Endothelial cell of umbilical vein (primary cell): ENCODE data around the gene FGR. TPM values are rescaled to one million over a fixed set of nuclear protein-coding genes. Genes with fewer than 3 reads are reported as not detected.

ENCODE experiments used
- BruUV-seq: library from RNA; stranded (reverse); fragments of 400-500 nt; replicated peaks from 2 replicates; lab custom pipeline; 2021; lab: Mats Ljungman, UMichigan
- CTCF ChIA-PET: fragments of 300-600, 350-600 bp; sonication (Branson Sonifier 250); formaldehyde crosslinking; loops from one replicate; lab custom pipeline; 2021; ENCODE audit warnings: antibody characterized with exemption, inconsistent platforms; lab: Charles Lee
- POLR2A ChIA-PET: fragments of 300-600, 350-600 bp; sonication (Branson Sonifier 250); formaldehyde crosslinking; loops from one replicate; lab custom pipeline; 2021; ENCODE audit warnings: antibody characterized with exemption, inconsistent platforms; lab: Charles Lee
- DNase-seq: peaks from one replicate; pipeline ENCODE4 v3.0.0-alpha.2; 2011; ENCODE audit warnings: low read depth, low spot score
- FAIRE-seq: peaks from 2 replicates; lab custom pipeline; 2011; peaks lifted over from hg19 to GRCh38; lab: Jason Lieb, UNC
- H2AFZ ChIP-seq: 2 replicates; pipeline ENCODE4 v1.6.0; 2012; ENCODE audit warnings: low read depth, low read length, control low read depth, inconsistent platforms
- H3K27ac ChIP-seq: 2 replicates; pipeline ENCODE4 v1.5.1; 2011; ENCODE audit warnings: low read depth, mild to moderate bottlenecking, control low read depth, low read length, moderate library complexity; ENCODE audit not compliant: insufficient read depth
- H3K27me3 ChIP-seq, 2 experiments: 2 replicates each; pipeline versions ENCODE4 v1.6.0 to v1.6.1; 2011; ENCODE audit warnings: low read length in 2 of 2, mixed read lengths in 1 of 2; ENCODE audit not compliant: control insufficient read depth in 2 of 2, insufficient read depth in 2 of 2
- H3K36me3 ChIP-seq, 2 experiments: 2 replicates in 1 of 2; 3 replicates in 1 of 2; pipeline ENCODE4 v1.5.1; 2011; ENCODE audit warnings: low read length in 2 of 2, mild to moderate bottlenecking in 1 of 2, moderate library complexity in 1 of 2; ENCODE audit not compliant: control insufficient read depth in 2 of 2, insufficient read depth in 2 of 2; ENCODE audit errors: extremely low read depth in 1 of 2
- H3K4me1 ChIP-seq: 3 replicates; pipeline ENCODE4 v1.5.1; 2011; ENCODE audit warnings: mild to moderate bottlenecking, low read length; ENCODE audit not compliant: control insufficient read depth, insufficient read depth; ENCODE audit errors: extremely low read depth
- H3K4me2 ChIP-seq: 2 replicates; pipeline ENCODE4 v1.6.1; 2011; ENCODE audit warnings: low read length, control low read depth, mixed read lengths; ENCODE audit not compliant: insufficient read depth
- H3K4me3 ChIP-seq, 3 experiments: fragments of 200-600 bp in 1 of 3; sonication (generic), shearing (Covaris generic) in 1 of 3; replicated peaks in 1 of 3; 2 replicates each; pipeline ENCODE4 v1.5.1; 2011 to 2016; ENCODE audit warnings: control low read depth in 3 of 3, low read length in 3 of 3, mild to moderate bottlenecking in 2 of 3, inconsistent platforms in 1 of 3, low read depth in 1 of 3, moderate library complexity in 1 of 3; ENCODE audit not compliant: insufficient read depth in 1 of 3
- H3K79me2 ChIP-seq: 2 replicates; pipeline ENCODE4 v1.6.0; 2012; ENCODE audit warnings: low read length, inconsistent platforms; ENCODE audit not compliant: control insufficient read depth, insufficient read depth
- H3K9ac ChIP-seq: replicated peaks from 2 replicates; pipeline ENCODE3; 2011; ENCODE audit warnings: low read length, control low read depth; ENCODE audit not compliant: insufficient read depth; ENCODE audit errors: extremely low read depth
- H3K9me1 ChIP-seq: replicated peaks from 3 replicates; pipeline ENCODE4 v1.6.0; 2011; ENCODE audit warnings: mild to moderate bottlenecking, low read length; ENCODE audit not compliant: control insufficient read depth, insufficient read depth; ENCODE audit errors: extremely low read depth
- H3K9me3 ChIP-seq: replicated peaks from 2 replicates; pipeline ENCODE4 v1.5.1; 2012; ENCODE audit warnings: low read length, inconsistent platforms; ENCODE audit not compliant: control insufficient read depth, insufficient read depth
- H4K20me1 ChIP-seq: replicated peaks from 2 replicates; pipeline ENCODE3; 2011; ENCODE audit warnings: mild to moderate bottlenecking, low read length; ENCODE audit not compliant: control insufficient read depth, insufficient read depth; ENCODE audit errors: extremely low read depth
- EZH2 ChIP-seq: IDR thresholded peaks from 2 replicates; pipeline ENCODE4 v1.6.1; 2012; ENCODE audit warnings: borderline replicate concordance, low read depth, mild to moderate bottlenecking, moderate library complexity, low read length, inconsistent platforms; ENCODE audit not compliant: severe bottlenecking
- FOS ChIP-seq: IDR thresholded peaks from 2 replicates; pipeline ENCODE4 v1.6.1; 2011; ENCODE audit warnings: mild to moderate bottlenecking, low read length, moderate library complexity, borderline replicate concordance; ENCODE audit not compliant: insufficient read depth
- GATA2 ChIP-seq: IDR thresholded peaks from 2 replicates; pipeline ENCODE4 v1.7.0; 2011; ENCODE audit warnings: low read depth, mild to moderate bottlenecking, moderate library complexity, mixed read lengths, low read length; ENCODE audit not compliant: insufficient read length, insufficient read depth
- JUN ChIP-seq: IDR thresholded peaks from 2 replicates; pipeline ENCODE4 v1.6.1; 2011; ENCODE audit warnings: borderline replicate concordance, low read depth; ENCODE audit not compliant: insufficient read length, insufficient read depth
- POLR2A ChIP-seq: IDR thresholded peaks from 2 replicates; pipeline ENCODE4 v1.6.1; 2012; ENCODE audit warnings: low read depth, mild to moderate bottlenecking, control low read depth, low read length
- dilution Hi-C: fragments of 300-500 bp; cut with MboI; formaldehyde crosslinking; loops from one replicate; pipeline ENCODE4 v1.15.0; 2019; ENCODE audit warnings: low sequenced_read_pairs; ENCODE audit not compliant: extremely low pct_ligation_motif_present
- intact Hi-C: fragments of 100-400 bp; cut with micrococcal nuclease; formaldehyde crosslinking; loops from one replicate; pipeline ENCODE4 v1.10.0; 2022
- polyA plus RNA-seq, 4 experiments: library from polyadenylated mRNA; depleted of rRNA in 3 of 4; stranded (reverse) in 3 of 4; unstranded in 1 of 4; fragments of >200 nt; gene quantifications; 2 replicates each; pipeline versions ENCODE4 v1.2.1 to v1.2.3, GENCODE V29; 2011 to 2012; ENCODE audit warnings: missing spikeins in 1 of 4
- total RNA-seq: library from RNA; stranded (reverse); gene quantifications from 2 replicates; pipeline ENCODE4 v1.2.3, GENCODE V29; 2021
- TF ChIP-seq, protein P1 (sequence below), 2 donors: IDR thresholded peaks; 1 replicate in 1 of 2; 2 replicates in 1 of 2; pipeline ENCODE4 v1.5.1; 2011; ENCODE audit warnings: low read length in 2 of 2, mild to moderate bottlenecking in 2 of 2, moderate library complexity in 2 of 2, control low read depth in 1 of 2, inconsistent platforms in 1 of 2, low read depth in 1 of 2; ENCODE audit not compliant: insufficient read depth in 1 of 2; ENCODE audit errors: extremely low read depth in 1 of 2

FGR gene
- total and polyA plus RNA-seq, 2 donors (not counting 3 experiments of a cell fraction or from before 2014, with no cell fraction given): 0.18 TPM; not detected in 1

DNA sequence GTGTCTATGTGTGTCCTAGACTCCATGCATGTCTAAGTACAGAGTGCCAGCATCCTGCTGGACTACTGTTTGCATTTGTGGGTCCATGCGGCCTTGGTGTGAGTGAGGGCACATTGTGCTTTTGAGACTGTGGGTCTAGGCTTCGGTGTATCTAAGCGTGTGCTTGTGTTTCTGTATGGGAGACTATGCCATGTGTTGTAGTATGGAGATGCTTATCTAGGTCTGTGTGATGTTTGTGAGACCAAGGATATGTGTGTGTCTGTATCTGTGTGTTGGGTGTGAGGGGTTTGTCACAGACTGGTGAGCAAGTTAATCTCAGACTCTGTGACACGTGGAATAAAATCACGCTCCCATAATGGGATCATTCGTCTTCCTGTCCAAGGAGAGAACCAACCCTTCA is 45.5 kb downstream of the FGR start:
- no peaks in the 10 kb centered on the region for H3K27me3 ChIP-seq
- no peaks in the 10 kb centered on the region for H3K9me1 ChIP-seq
- no peak for TF ChIP-seq POLR2A
- no peak for TF ChIP-seq GATA2
- no peak for TF ChIP-seq JUN
- no peak for TF ChIP-seq FOS
- TF ChIP-seq EZH2: no peak
- TF ChIP-seq, protein P1, sequence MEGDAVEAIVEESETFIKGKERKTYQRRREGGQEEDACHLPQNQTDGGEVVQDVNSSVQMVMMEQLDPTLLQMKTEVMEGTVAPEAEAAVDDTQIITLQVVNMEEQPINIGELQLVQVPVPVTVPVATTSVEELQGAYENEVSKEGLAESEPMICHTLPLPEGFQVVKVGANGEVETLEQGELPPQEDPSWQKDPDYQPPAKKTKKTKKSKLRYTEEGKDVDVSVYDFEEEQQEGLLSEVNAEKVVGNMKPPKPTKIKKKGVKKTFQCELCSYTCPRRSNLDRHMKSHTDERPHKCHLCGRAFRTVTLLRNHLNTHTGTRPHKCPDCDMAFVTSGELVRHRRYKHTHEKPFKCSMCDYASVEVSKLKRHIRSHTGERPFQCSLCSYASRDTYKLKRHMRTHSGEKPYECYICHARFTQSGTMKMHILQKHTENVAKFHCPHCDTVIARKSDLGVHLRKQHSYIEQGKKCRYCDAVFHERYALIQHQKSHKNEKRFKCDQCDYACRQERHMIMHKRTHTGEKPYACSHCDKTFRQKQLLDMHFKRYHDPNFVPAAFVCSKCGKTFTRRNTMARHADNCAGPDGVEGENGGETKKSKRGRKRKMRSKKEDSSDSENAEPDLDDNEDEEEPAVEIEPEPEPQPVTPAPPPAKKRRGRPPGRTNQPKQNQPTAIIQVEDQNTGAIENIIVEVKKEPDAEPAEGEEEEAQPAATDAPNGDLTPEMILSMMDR (IDR thresholded peaks at IDR 0.05; ENCODE audit: extremely low read depth in 1 of 2, insufficient read depth in 1 of 2, low read depth in 1 of 2, low read length in 2 of 2): no peak
- H4K20me1 ChIP-seq: no peaks in the 10 kb centered on the region
- FAIRE-seq (no peak), DNase-seq (no peak)
- no peak overlapping the region for H3K4me2 ChIP-seq
- ChIA-PET POLR2A (no interaction called here), CTCF (interaction anchor here (2.4 kb wide), 1 partner anchor 32 kb away, joined by 14 read pairs; no protein-coding TSS in a partner anchor)
- no peaks in the 10 kb centered on the region for H3K9me3 ChIP-seq
- peaks cover 0 to 4% of the 10 kb centered on the region in 2 experiments for H3K36me3 ChIP-seq
- H3K9ac ChIP-seq: no peak overlapping the region
- no peaks in the 10 kb centered on the region for H3K79me2 ChIP-seq
- dilution Hi-C loops (loop anchor here (25.0 kb wide), 1 partner anchor 177 kb away; no protein-coding TSS in a partner anchor), intact Hi-C loops (no loop called here)
- no peak overlapping the region for H2AFZ ChIP-seq
- no peak overlapping the region for H3K27ac ChIP-seq
- BruUV-seq: no TSS peak
- H3K4me3 ChIP-seq: no peak overlapping the region
- no peaks in the 10 kb centered on the region for H3K4me1 ChIP-seq
